AG04450 (cell line): ENCODE data around the gene TADA2B. TPM values are rescaled to one million over a fixed set of nuclear protein-coding genes. Genes with fewer than 3 reads are reported as not detected.

ENCODE experiments used
- CTCF ChIA-PET: fragments of 300-600, 350-600 bp; formaldehyde crosslinking; extraction: SDS; loops from one replicate; lab custom pipeline; 2022; ENCODE audit warnings: antibody characterized with exemption, inconsistent platforms; lab: Charles Lee
- POLR2A ChIA-PET: fragments of 350-600 bp; formaldehyde crosslinking; extraction: SDS; loops from one replicate; lab custom pipeline; 2021; ENCODE audit warnings: antibody characterized with exemption, inconsistent platforms; lab: Yijun Ruan, JAX
- DNase-seq: peaks from one replicate; pipeline ENCODE4 v3.0.0-alpha.2; 2011; ENCODE audit warnings: low read depth, low spot score
- H3K27ac ChIP-seq: one replicate; pipeline ENCODE4 v1.5.1; 2012; ENCODE audit warnings: low read depth, low read length, control low read depth
- H3K27me3 ChIP-seq: one replicate; pipeline ENCODE4 v1.6.0; 2012; ENCODE audit warnings: low read length; ENCODE audit not compliant: control insufficient read depth, insufficient read depth
- H3K4me3 ChIP-seq: 2 replicates; pipeline ENCODE4 v1.5.1; 2011; ENCODE audit warnings: mild to moderate bottlenecking, low read depth, low read length, control low read depth
- H3K9me3 ChIP-seq: 2 replicates; pipeline ENCODE4 v1.5.1; 2012; ENCODE audit warnings: low read length; ENCODE audit not compliant: control insufficient read depth, insufficient read depth
- CTCF ChIP-seq: IDR thresholded peaks from 2 replicates; pipeline ENCODE4 v1.5.1; 2011; ENCODE audit warnings: low read depth, low read length, control low read depth, inconsistent platforms
- polyA plus RNA-seq: library from polyadenylated mRNA; depleted of rRNA; stranded (reverse); fragments of >200 nt; gene quantifications from 2 replicates; pipeline ENCODE4 v1.2.3, GENCODE V29; 2011

Gene TADA2B
- polyA plus RNA-seq, 1 experiment: 6.4 TPM

- Histone ChIP-seq H3K27ac (no peak overlapping the region), H3K4me3 (no peak overlapping the region), H3K27me3 (no peaks in the 10 kb centered on the region), H3K9me3 (peaks cover 5% of the 10 kb centered on the region; the same call in 1 of the 2 replicates)
- no peak for DNase-seq
- no peak for TF ChIP-seq CTCF
- POLR2A ChIA-PET: no interaction called here
- CTCF ChIA-PET: interaction anchor here (1.3 kb wide), 1 partner anchor 10 kb away, joined by 9 read pairs; a partner anchor contains a TSS
Observed at GRCh38 chr4:7032596-7032995, 10.6 kb upstream of the TADA2B start.

- no peak for TF ChIP-seq CTCF
- Histone ChIP-seq H3K4me3 (no peak overlapping the region), H3K27me3 (no peaks in the 10 kb centered on the region), H3K9me3 (peaks cover 5% of the 10 kb centered on the region; the same call in 1 of the 2 replicates), H3K27ac (peak overlapping the region; percentile 21)
- ChIA-PET CTCF (interaction anchor here (1.0 to 1.4 kb wide), 3 partner anchors 8 to 36 kb away, joined by 4 to 6 read pairs (median 5); a partner anchor contains a TSS), POLR2A (interaction anchor here (1.3 kb wide), 1 partner anchor 13 kb away, joined by 3 read pairs; no protein-coding TSS in a partner anchor)
- no peak for DNase-seq
Observed at GRCh38 chr4:7034262-7035081, 8.7 kb upstream of the TADA2B start.

- CTCF ChIA-PET: interaction anchor here (0.6 to 1.1 kb wide), 2 partner anchors 33 to 139 kb away, joined by 3 to 9 read pairs; no protein-coding TSS in a partner anchor
- no peak overlapping the region for H3K27ac ChIP-seq
- POLR2A ChIA-PET: no interaction called here
- H3K27me3 ChIP-seq: no peaks in the 10 kb centered on the region
- H3K4me3 ChIP-seq: no peak overlapping the region
- TF ChIP-seq CTCF: no peak
- no peak for DNase-seq
- H3K9me3 ChIP-seq: peaks cover 5% of the 10 kb centered on the region; the same call in 1 of the 2 replicates
Observed at GRCh38 chr4:7037425-7037824, 5.7 kb upstream of the TADA2B start.

GRCh38 chr4:7040765-7041164 lies 2.4 kb upstream of the TADA2B start:
- POLR2A ChIA-PET: no interaction called here
- TF ChIP-seq CTCF: no peak
- no peak for DNase-seq
- Histone ChIP-seq H3K4me3 (no peak overlapping the region), H3K27ac (no peak overlapping the region), H3K9me3 (no peaks in the 10 kb centered on the region; the same call in 1 of the 2 replicates), H3K27me3 (no peaks in the 10 kb centered on the region)
- CTCF ChIA-PET: interaction anchor here (0.7 to 1.6 kb wide), 3 partner anchors 18 to 67 kb away, joined by 3 to 4 read pairs (median 3); partner anchors contain the start of gene GRPEL1

- ChIA-PET POLR2A (no interaction called here), CTCF (interaction anchor here (0.7 to 1.6 kb wide), 3 partner anchors 18 to 67 kb away, joined by 3 to 4 read pairs (median 3); partner anchors contain the start of gene GRPEL1)
- H3K27me3 ChIP-seq: no peaks in the 10 kb centered on the region
- no peak for DNase-seq
- TF ChIP-seq CTCF: no peak
- H3K27ac ChIP-seq: no peak overlapping the region
- no peak overlapping the region for H3K4me3 ChIP-seq
- no peaks in the 10 kb centered on the region; the same call in 1 of the 2 replicates for H3K9me3 ChIP-seq
Observed at GRCh38 chr4:7041246-7041645, 1.9 kb upstream of the TADA2B start.
